H1 (cell line): ENCODE results near the gene PC. TPM values are rescaled to one million over a fixed set of nuclear protein-coding genes. Genes with fewer than 3 reads are reported as not detected.

Experiments
- CTCF ChIA-PET: fragments of 300-600 bp; sonication (Branson Sonifier 250); formaldehyde crosslinking; loops from one replicate; lab custom pipeline; 2021; ENCODE audit not compliant: partially characterized antibody; lab: Charles Lee
- POLR2A ChIA-PET: fragments of 300-600 bp; sonication (Branson Sonifier 250); formaldehyde crosslinking; loops from one replicate; lab custom pipeline; 2021; ENCODE audit warnings: inconsistent platforms; ENCODE audit not compliant: partially characterized antibody; lab: Charles Lee
- DNase-seq, 2 experiments: peaks; one replicate each; pipeline versions ENCODE4 v3.0.0 to v3.0.0-alpha.2; 2010 to 2022; ENCODE audit warnings: low spot score in 2 of 2, low read depth in 1 of 2, mixed read lengths in 1 of 2
- FAIRE-seq: peaks from 2 replicates; lab custom pipeline; 2011; peaks lifted over from hg19 to GRCh38; lab: Jason Lieb, UNC
- H2AFZ ChIP-seq: 2 replicates; pipeline ENCODE4 v1.8.1; 2012; ENCODE audit warnings: low read length, inconsistent platforms
- H2AK5ac ChIP-seq: 2 replicates; pipeline ENCODE4 v1.6.1; 2013; ENCODE audit warnings: low read depth, low read length
- H2BK120ac ChIP-seq: replicated peaks from 2 replicates; pipeline ENCODE3; 2013; ENCODE audit warnings: low read depth, low read length, inconsistent platforms
- H2BK12ac ChIP-seq: 2 replicates; pipeline ENCODE4 v1.6.1; 2013; ENCODE audit warnings: low read depth, low read length
- H2BK15ac ChIP-seq: 2 replicates; pipeline ENCODE4 v1.6.1; 2013; ENCODE audit warnings: low read length
- H2BK20ac ChIP-seq: 2 replicates; pipeline ENCODE4 v1.6.1; 2013; ENCODE audit warnings: low read length
- H2BK5ac ChIP-seq: 2 replicates; pipeline ENCODE4 v1.6.1; 2013; ENCODE audit warnings: low read depth, low read length
- H3K14ac ChIP-seq: 2 replicates; pipeline ENCODE4 v1.6.1; 2013; ENCODE audit warnings: inconsistent platforms; ENCODE audit not compliant: insufficient read length
- H3K18ac ChIP-seq: 2 replicates; pipeline ENCODE4 v1.6.1; 2013; ENCODE audit warnings: low read length; ENCODE audit errors: extremely low read depth
- H3K23ac ChIP-seq: 2 replicates; pipeline ENCODE4 v1.6.1; 2013; ENCODE audit warnings: inconsistent platforms; ENCODE audit not compliant: insufficient read length
- H3K23me2 ChIP-seq: 2 replicates; pipeline ENCODE4 v1.6.1; 2013; ENCODE audit warnings: low read depth, low read length
- H3K27ac ChIP-seq: 2 replicates; pipeline ENCODE4 v1.6.1; 2011; ENCODE audit warnings: low read depth, low read length, inconsistent platforms
- H3K27me3 ChIP-seq, 4 experiments: replicated peaks in 1 of 4; 1 replicate in 1 of 4; 2 replicates in 3 of 4; pipeline versions ENCODE4 v1.6.1 to v1.8.1; 2011 to 2013; ENCODE audit warnings: low read length in 3 of 4, mild to moderate bottlenecking in 3 of 4, inconsistent platforms in 2 of 4, mixed read lengths in 2 of 4, moderate library complexity in 1 of 4; ENCODE audit not compliant: control insufficient read depth in 3 of 4, insufficient read depth in 3 of 4; ENCODE audit errors: extremely low read depth in 1 of 4
- H3K36me3 ChIP-seq, 4 experiments: 2 replicates each; pipeline versions ENCODE4 v1.6.1 to v1.8.1; 2011 to 2013; ENCODE audit warnings: mild to moderate bottlenecking in 4 of 4, low read length in 3 of 4, moderate library complexity in 2 of 4, control low read depth in 1 of 4, inconsistent platforms in 1 of 4; ENCODE audit not compliant: insufficient read depth in 4 of 4, control insufficient read depth in 2 of 4
- H3K4ac ChIP-seq: replicated peaks from 2 replicates; pipeline ENCODE3; 2013; ENCODE audit warnings: low read length, low read depth, mixed read lengths, inconsistent platforms; ENCODE audit not compliant: insufficient read length
- H3K4me1 ChIP-seq, 4 experiments: replicated peaks in 1 of 4; 1 replicate in 1 of 4; 2 replicates in 3 of 4; pipeline versions ENCODE4 v1.6.1 to v1.8.1; 2011 to 2013; ENCODE audit warnings: low read length in 3 of 4, inconsistent platforms in 2 of 4, mixed read lengths in 1 of 4; ENCODE audit not compliant: insufficient read depth in 4 of 4, control insufficient read depth in 3 of 4
- H3K4me2 ChIP-seq, 2 experiments: 2 replicates each; pipeline versions ENCODE4 v1.6.1 to v1.8.1; 2011 to 2013; ENCODE audit warnings: low read depth in 2 of 2, low read length in 2 of 2, control low read depth in 1 of 2, inconsistent platforms in 1 of 2, mild to moderate bottlenecking in 1 of 2; ENCODE audit not compliant: insufficient read depth in 1 of 2
- H3K4me3 ChIP-seq, 4 experiments: fragments of 200-600, 300-600 bp in 1 of 4; sonication (generic), shearing (Covaris generic), sonication (Bioruptor Twin) in 1 of 4; 2 replicates each; pipeline versions ENCODE4 v1.5.1 to v1.8.1; 2011 to 2016; ENCODE audit warnings: low read length in 4 of 4, low read depth in 3 of 4, control low read depth in 2 of 4, inconsistent platforms in 2 of 4, mild to moderate bottlenecking in 2 of 4, mixed read lengths in 1 of 4, moderate library complexity in 1 of 4; ENCODE audit not compliant: insufficient read depth in 2 of 4; ENCODE audit errors: extremely low read depth in 1 of 4
- H3K56ac ChIP-seq: replicated peaks from 2 replicates; pipeline ENCODE3; 2013; ENCODE audit warnings: low read depth, mild to moderate bottlenecking, mixed read lengths, low read length, inconsistent platforms; ENCODE audit not compliant: insufficient read length
- H3K79me1 ChIP-seq: 2 replicates; pipeline ENCODE4 v1.6.1; 2013; ENCODE audit warnings: low read depth, low read length, control low read depth
- H3K79me2 ChIP-seq, 2 experiments: 2 replicates each; pipeline versions ENCODE4 v1.6.1 to v1.8.1; 2012 to 2013; ENCODE audit warnings: low read length in 2 of 2, mild to moderate bottlenecking in 2 of 2, inconsistent platforms in 1 of 2; ENCODE audit not compliant: insufficient read depth in 2 of 2, control insufficient read depth in 1 of 2
- H3K9ac ChIP-seq, 4 experiments: replicated peaks in 1 of 4; 1 replicate in 1 of 4; 2 replicates in 3 of 4; pipeline versions ENCODE4 v1.6.1 to v1.8.1; 2011 to 2013; ENCODE audit warnings: low read depth in 3 of 4, low read length in 3 of 4, control low read depth in 2 of 4, mild to moderate bottlenecking in 2 of 4, moderate library complexity in 2 of 4, inconsistent platforms in 1 of 4; ENCODE audit errors: extremely low read depth in 1 of 4
- H3K9me3 ChIP-seq, 2 experiments: 2 replicates each; pipeline versions ENCODE4 v1.6.1 to v1.8.1; 2012 to 2013; ENCODE audit warnings: mild to moderate bottlenecking in 2 of 2, moderate library complexity in 2 of 2, control low read depth in 1 of 2, inconsistent platforms in 1 of 2, low read depth in 1 of 2, low read length in 1 of 2, mixed read lengths in 1 of 2; ENCODE audit not compliant: insufficient read depth in 2 of 2
- H4K20me1 ChIP-seq, 2 experiments: replicated peaks in 1 of 2; 2 replicates each; pipeline versions ENCODE3 to v1.8.1; 2011 to 2013; ENCODE audit warnings: inconsistent platforms in 2 of 2, low read length in 2 of 2, mild to moderate bottlenecking in 1 of 2; ENCODE audit not compliant: insufficient read depth in 2 of 2, control insufficient read depth in 1 of 2
- H4K5ac ChIP-seq: 2 replicates; pipeline ENCODE4 v1.6.1; 2013; ENCODE audit warnings: low read length, low read depth, mixed read lengths, inconsistent platforms; ENCODE audit not compliant: insufficient read length
- H4K8ac ChIP-seq: 2 replicates; pipeline ENCODE4 v1.8.0; 2013; ENCODE audit warnings: mild to moderate bottlenecking, moderate library complexity, low read length, inconsistent platforms; ENCODE audit not compliant: insufficient read depth; ENCODE audit errors: extremely low read depth
- H4K91ac ChIP-seq: replicated peaks from 2 replicates; pipeline ENCODE3; 2013; ENCODE audit warnings: low read length, mixed read lengths, inconsistent platforms; ENCODE audit not compliant: insufficient read length
- CBX8 ChIP-seq: fragments of 300-800, 300-1000 bp; sonication (generic); IDR thresholded peaks from 2 replicates; pipeline ENCODE4 v1.7.1; 2016; ENCODE audit warnings: low read depth, low read length, borderline replicate concordance
- CREB1 ChIP-seq: IDR thresholded peaks from 2 replicates; pipeline ENCODE4 v1.6.1; 2012; ENCODE audit warnings: inconsistent platforms
- CTBP2 ChIP-seq: IDR thresholded peaks from 2 replicates; pipeline ENCODE4 v1.7.0; 2011; ENCODE audit warnings: borderline replicate concordance, mild to moderate bottlenecking, moderate library complexity, mixed read lengths, low read length; ENCODE audit not compliant: insufficient read depth, insufficient read length
- FOSL1 ChIP-seq: IDR thresholded peaks from 2 replicates; pipeline ENCODE4 v1.6.1; 2011; ENCODE audit warnings: mild to moderate bottlenecking, low read depth, low read length, moderate library complexity; ENCODE audit not compliant: insufficient read depth
- HDAC6 ChIP-seq: IDR thresholded peaks from one replicate; pipeline ENCODE4 v1.7.1; 2012; ENCODE audit warnings: low read depth, mild to moderate bottlenecking, inconsistent platforms, low read length, moderate library complexity
- MAX ChIP-seq: IDR thresholded peaks from 2 replicates; pipeline ENCODE4 v1.6.1; 2012; ENCODE audit warnings: inconsistent platforms
- POU5F1 ChIP-seq: IDR thresholded peaks from 2 replicates; pipeline ENCODE4 v1.6.1; 2011; ENCODE audit warnings: low read depth, mild to moderate bottlenecking, low read length, moderate library complexity
- RXRA ChIP-seq: IDR thresholded peaks from 2 replicates; pipeline ENCODE4 v1.6.1; 2011; ENCODE audit warnings: low read depth, mild to moderate bottlenecking, low read length, moderate library complexity; ENCODE audit not compliant: insufficient read depth
- SIN3A ChIP-seq, 2 experiments: IDR thresholded peaks in 1 of 2; conservative IDR thresholded peaks in 1 of 2; 2 replicates each; pipeline ENCODE4 v1.6.1; 2011 to 2012; ENCODE audit warnings: low read length in 2 of 2, improper control_type of control experiment in 1 of 2, low read depth in 1 of 2, mild to moderate bottlenecking in 1 of 2
- SUZ12 ChIP-seq: fragments of 200-600 bp; sonication (generic); IDR thresholded peaks from 2 replicates; pipeline ENCODE4 v1.6.1; 2012; ENCODE audit warnings: mild to moderate bottlenecking, inconsistent platforms, low read length, moderate library complexity, mixed read lengths
- TAF7 ChIP-seq: optimal IDR thresholded peaks from 2 replicates; pipeline ENCODE3; 2011; ENCODE audit warnings: low read depth, mild to moderate bottlenecking, inconsistent platforms, low read length, moderate library complexity, borderline replicate concordance
- TCF12 ChIP-seq: IDR thresholded peaks from 2 replicates; pipeline ENCODE4 v1.6.1; 2011; ENCODE audit warnings: low read depth, mild to moderate bottlenecking, low read length
- WGBS, 2 experiments: shearing (Covaris generic) in 1 of 2; methylation state at CpG; one replicate each; pipeline versions ENCODE4 v1.1.6 to v1.1.7; 2013 to 2015; ENCODE audit warnings: low lambda C conversion rate in 2 of 2, mixed read lengths in 2 of 2, inconsistent platforms in 1 of 2, low coverage in 1 of 2, missing lambda C conversion rate in 1 of 2; ENCODE audit not compliant: insufficient replicate concordance in 2 of 2, insufficient coverage in 1 of 2, insufficient read length in 1 of 2; ENCODE audit errors: extremely low coverage in 1 of 2, missing lambda C conversion rate in 1 of 2; 5-methylcytosine and 5-hydroxymethylcytosine counted together
- polyA plus RNA-seq, 7 experiments: library from polyadenylated mRNA; depleted of rRNA in 3 of 7; stranded (reverse) in 5 of 7; unstranded in 2 of 7; fragments of >200 nt in 5 of 7; fragments of 200-250 nt in 2 of 7; gene quantifications; 1 replicate in 5 of 7; 2 replicates in 1 of 7; 4 replicates in 1 of 7; pipeline versions ENCODE4 v1.2.1 to v1.2.3, GENCODE V29; 2011 to 2013; ENCODE audit warnings: missing spikeins in 2 of 7, mixed read lengths in 2 of 7
- total RNA-seq: library from RNA; stranded (reverse); fragmentation: NEBNext Ultra II Directional; extraction: Animal tissue kit (Norgen Biotek cat#: 25700); gene quantifications from 2 replicates; pipeline ENCODE4 v1.2.1, GENCODE V29; 2021

Gene PC
- total and polyA plus RNA-seq, 2 of the 8 experiments (the other 6 are each of a cell fraction or from before 2014, with no cell fraction given) = 11.5 to 27.5 TPM

- Histone ChIP-seq H3K23ac (no peak overlapping the region), H2BK20ac (no peak overlapping the region), H3K4me3 (no peak overlapping the region), H3K56ac (no peak overlapping the region), H3K9ac (no peak overlapping the region), H4K8ac (no peak overlapping the region), H3K4me1 (peaks cover 2 to 13% (median 6%) of the 10 kb centered on the region in 4 experiments; a peak in 5 of 7 replicates), H3K27me3 (no peaks in the 10 kb centered on the region), H3K79me1 (no peaks in the 10 kb centered on the region), H3K79me2 (no peaks in the 10 kb centered on the region), H2BK5ac (no peak overlapping the region), H4K91ac (no peak overlapping the region), H3K4ac (no peak overlapping the region), H2AFZ (no peak overlapping the region), H3K23me2 (no peaks in the 10 kb centered on the region), H3K27ac (no peak overlapping the region), H3K18ac (no peak overlapping the region), H2BK12ac (no peak overlapping the region), H4K5ac (no peak overlapping the region), H2AK5ac (no peak overlapping the region), H3K9me3 (no peaks in the 10 kb centered on the region), H3K36me3 (no peaks in the 10 kb centered on the region), H4K20me1 (no peaks in the 10 kb centered on the region), H2BK120ac (no peak overlapping the region), H3K14ac (no peak overlapping the region), H3K4me2 (no peak overlapping the region), H2BK15ac (no peak overlapping the region)
- DNase-seq = no peak
- no peak for FAIRE-seq
- 84% methylated on average over 8 of the region's 8 CpGs; no CpG with 5 or more reads in 1 of the 2 experiments for WGBS, 2 experiments
- POLR2A ChIA-PET = no interaction called here
- CTCF ChIA-PET = interaction anchor here (1.0 kb wide), 1 partner anchor 79 kb away, joined by 3 read pairs; no protein-coding TSS in a partner anchor
- no peak for TF ChIP-seq CTBP2
- TF ChIP-seq MAX = no peak
- TF ChIP-seq SIN3A (conservative IDR thresholded peaks at IDR 0.05 in 1 of 2, IDR thresholded peaks at IDR 0.05 in 1 of 2; ENCODE audit: low read depth in 1 of 2, low read length in 2 of 2) = no peak
- no peak for TF ChIP-seq CREB1
- TF ChIP-seq SUZ12 = no peak
- TF ChIP-seq TAF7 = no peak
- no peak for TF ChIP-seq RXRA
- no peak for TF ChIP-seq POU5F1
- no peak for TF ChIP-seq HDAC6
- no peak for TF ChIP-seq TCF12
- TF ChIP-seq CBX8 = no peak
- TF ChIP-seq FOSL1 = no peak
Measured at GRCh38 chr11:66889960-66890359, 68.2 kb downstream of the PC start.
